HG03460 (cell line): ENCODE measurements around the gene HNF1B.

Experiments used
- ATAC-seq: cut with Tn5 transposase; IDR thresholded peaks from one replicate; pipeline ENCODE4 v1.9.1; 2021; ENCODE audit not compliant: unreplicated experiment

HNF1B gene

GRCh38 chr17:37737971-37738370, 6.9 kb downstream of the HNF1B start:
- no peak for ATAC-seq

GRCh38 chr17:37737081-37737480, 7.8 kb downstream of the HNF1B start:
- no peak for ATAC-seq

- no peak for ATAC-seq
Observed at GRCh38 chr17:37736428-37736827, 8.4 kb downstream of the HNF1B start.

- ATAC-seq = no peak
Observed at GRCh38 chr17:37735165-37735564, 9.7 kb downstream of the HNF1B start.

- no peak for ATAC-seq
Observed at GRCh38 chr17:37732316-37732715, 12.5 kb downstream of the HNF1B start.

GRCh38 chr17:37731056-37731455, 13.8 kb downstream of the HNF1B start:
- no peak for ATAC-seq

- no peak for ATAC-seq
Observed at GRCh38 chr17:37729905-37730304, 15.0 kb downstream of the HNF1B start.

GRCh38 chr17:37726891-37727675, 17.8 kb downstream of the HNF1B start:
- no peak for ATAC-seq

GRCh38 chr17:37726248-37726647, 18.6 kb downstream of the HNF1B start:
- ATAC-seq = no peak

GRCh38 chr17:37725601-37726146, 19.2 kb downstream of the HNF1B start:
- ATAC-seq = no peak

- ATAC-seq = no peak
Observed at GRCh38 chr17:37725021-37725595, 19.8 kb downstream of the HNF1B start.

- no peak for ATAC-seq
Observed at GRCh38 chr17:37720989-37721388, 23.9 kb downstream of the HNF1B start.

GRCh38 chr17:37719866-37720265, 25.0 kb downstream of the HNF1B start:
- no peak for ATAC-seq

GRCh38 chr17:37718324-37719048, 26.4 kb downstream of the HNF1B start:
- no peak for ATAC-seq

GRCh38 chr17:37717627-37718323, 27.1 kb downstream of the HNF1B start:
- no peak for ATAC-seq

- ATAC-seq = no peak
Observed at GRCh38 chr17:37714897-37715296, 30.0 kb downstream of the HNF1B start.

- ATAC-seq = no peak
Observed at GRCh38 chr17:37713624-37714023, 31.2 kb downstream of the HNF1B start.

- no peak for ATAC-seq
Observed at GRCh38 chr17:37713028-37713431, 31.8 kb downstream of the HNF1B start.

- ATAC-seq = no peak
Observed at GRCh38 chr17:37711113-37711512, 33.7 kb downstream of the HNF1B start.

GRCh38 chr17:37710344-37710886, 34.4 kb downstream of the HNF1B start:
- ATAC-seq = no peak
